ENCODE data around the gene MICA. TPM values are rescaled to one million over a fixed set of nuclear protein-coding genes. Genes with fewer than 3 reads are reported as not detected.

MICA gene
- 27.4 to 29.3 TPM (median 28.6 TPM) in 5 replicates for total RNA-seq (2022; extraction: Qiagen RNA extraction)

DNA sequence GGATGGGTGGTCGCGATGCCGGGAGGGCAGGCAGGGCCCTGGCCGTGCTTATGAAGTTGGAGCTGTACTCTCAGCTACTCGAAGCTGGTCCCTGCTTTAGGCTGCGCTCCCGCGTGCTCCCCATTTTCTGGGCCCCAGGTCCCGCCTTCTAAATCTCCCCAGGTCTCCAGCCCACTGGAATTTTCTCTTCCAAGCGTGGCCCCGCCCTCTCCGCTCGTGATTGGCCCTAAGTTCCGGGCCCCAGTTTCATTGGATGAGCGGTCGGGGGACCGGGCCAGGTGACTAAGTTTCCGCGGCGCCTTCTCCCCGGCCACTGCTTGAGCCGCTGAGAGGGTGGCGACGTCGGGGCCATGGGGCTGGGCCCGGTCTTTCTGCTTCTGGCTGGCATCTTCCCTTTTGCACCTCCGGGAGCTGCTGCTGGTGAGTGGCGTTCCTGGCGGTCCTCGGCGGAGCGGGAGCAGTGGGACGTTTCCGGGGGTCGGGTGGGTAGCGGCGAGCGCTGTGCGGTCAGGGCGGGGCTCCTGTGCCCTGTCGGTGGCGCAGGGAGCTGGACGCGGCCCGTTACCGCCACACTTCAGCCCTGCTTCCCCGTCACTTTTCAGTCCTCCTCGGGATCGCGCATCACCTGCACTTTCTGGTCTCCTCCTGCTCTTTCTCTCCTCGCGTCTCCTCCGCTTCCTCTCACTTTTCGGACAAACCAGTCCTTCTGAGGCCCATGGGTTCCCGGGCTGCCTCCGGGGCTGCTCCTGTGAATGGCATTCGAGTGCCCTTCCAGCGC is at the start of gene MICA:
Gene MICA, plus strand, starts transcription at position 313 of the 778 bp plus-strand sequence. Its CDS starts 38 bp downstream, at position 351.

DNA sequence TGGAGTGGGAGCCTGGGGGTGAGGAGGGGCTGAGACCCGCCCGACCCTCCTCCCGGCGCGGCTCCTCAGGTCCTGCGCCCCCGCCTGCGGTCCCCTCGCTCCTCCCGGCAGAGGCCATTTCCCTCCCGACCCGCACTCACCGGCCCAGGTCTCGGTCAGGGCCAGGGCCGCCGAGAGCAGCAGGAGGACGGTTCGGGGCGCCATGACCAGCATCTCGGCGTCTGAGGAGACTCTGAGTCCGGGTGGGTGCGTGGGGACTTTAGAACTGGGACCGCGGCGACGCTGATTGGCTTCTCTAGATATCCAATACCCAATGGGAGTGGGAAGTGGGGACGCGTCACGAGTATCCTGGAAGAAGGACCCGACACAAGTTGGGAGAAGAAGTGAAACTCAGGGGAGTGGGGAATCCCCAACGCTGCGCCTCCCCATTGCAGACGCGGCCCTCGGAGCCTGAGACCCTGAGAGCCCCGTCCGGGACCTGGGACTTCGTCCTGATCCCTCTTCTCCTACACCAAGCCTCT is 46.4 kb upstream of the MICA start, which contains the start of gene HLA-B:
Gene HLA-B, minus strand, starts transcription at position 234 of the 521 bp plus-strand sequence. Its CDS starts 21 bp downstream, at position 213.

Other genes with a start within 250 kb of the MICA start
- gene CCHCR1, start 245.8 kb upstream of the MICA start, total RNA-seq (2022; extraction: Qiagen RNA extraction): 7.1 to 8.3 TPM (median 7.5 TPM) in 5 replicates
- 11.7 to 16.7 TPM (median 15.3 TPM) in 5 replicates for gene TCF19, start 245.0 kb upstream of the MICA start, total RNA-seq (2022; extraction: Qiagen RNA extraction)
- 11.8 to 22.2 TPM (median 16.0 TPM) in 5 replicates for gene POU5F1, start 232.9 kb upstream of the MICA start, total RNA-seq (2022; extraction: Qiagen RNA extraction)
- 42.8 to 53.6 TPM (median 51.6 TPM) in 5 replicates for gene HLA-C, start 131.5 kb upstream of the MICA start, total RNA-seq (2022; extraction: Qiagen RNA extraction)
- 20.6 to 32.4 TPM (median 22.0 TPM) in 5 replicates for gene HLA-B, start 46.4 kb upstream of the MICA start, total RNA-seq (2022; extraction: Qiagen RNA extraction)
- 5.3 to 7.8 TPM (median 7.0 TPM) in 5 replicates for gene MICB, start 94.5 kb downstream of the MICA start, total RNA-seq (2022; extraction: Qiagen RNA extraction)
- gene MCCD1, start 125.4 kb downstream of the MICA start, total RNA-seq (2022; extraction: Qiagen RNA extraction): not detected in 5 replicates
- gene DDX39B, start 138.4 kb downstream of the MICA start, total RNA-seq (2022; extraction: Qiagen RNA extraction): 267 to 386 TPM (median 346 TPM) in 5 replicates
- gene ATP6V1G2, start 143.0 kb downstream of the MICA start, total RNA-seq (2022; extraction: Qiagen RNA extraction): 0.42 to 0.88 TPM (median 0.78 TPM) in 5 replicates
- 8.9 to 13.0 TPM (median 12.2 TPM) in 5 replicates for gene NFKBIL1, start 144.0 kb downstream of the MICA start, total RNA-seq (2022; extraction: Qiagen RNA extraction)
- 0.06 to 0.21 TPM (median 0.12 TPM) in 4 of 5 replicates, not detected in the other for gene LTA, start 168.7 kb downstream of the MICA start, total RNA-seq (2022; extraction: Qiagen RNA extraction)
- gene TNF, start 172.0 kb downstream of the MICA start, total RNA-seq (2022; extraction: Qiagen RNA extraction): 0.06 TPM in 1 of 5 replicates, not detected in the others
- gene LTB, start 178.8 kb downstream of the MICA start, total RNA-seq (2022; extraction: Qiagen RNA extraction): 0.20 to 0.46 TPM (median 0.32 TPM) in 5 replicates
- gene LST1, start 182.7 kb downstream of the MICA start, total RNA-seq (2022; extraction: Qiagen RNA extraction): 0.11 TPM in 1 of 5 replicates, not detected in the others
- not detected in 5 replicates for gene NCR3, start 189.4 kb downstream of the MICA start, total RNA-seq (2022; extraction: Qiagen RNA extraction)
- not detected in 5 replicates for gene AIF1, start 211.6 kb downstream of the MICA start, total RNA-seq (2022; extraction: Qiagen RNA extraction)
- 60.5 to 88.7 TPM (median 87.7 TPM) in 5 replicates for gene PRRC2A, start 217.1 kb downstream of the MICA start, total RNA-seq (2022; extraction: Qiagen RNA extraction)
- 106 to 143 TPM (median 140 TPM) in 5 replicates for gene BAG6, start 249.1 kb downstream of the MICA start, total RNA-seq (2022; extraction: Qiagen RNA extraction)